Activated naive CD8-positive, alpha-beta T cell (primary cell): ENCODE data around the gene GJA3.

Experiments
- H3K27ac Mint-ChIP-seq: one replicate; pipeline ENCODE4 v1.8.0; 2021; ENCODE audit warnings: mixed read lengths
- H3K27me3 Mint-ChIP-seq: one replicate; pipeline ENCODE4 v1.8.0; 2021; ENCODE audit warnings: mixed read lengths
- H3K36me3 Mint-ChIP-seq: one replicate; pipeline ENCODE4 v1.8.0; 2021; ENCODE audit warnings: mixed read lengths
- H3K4me1 Mint-ChIP-seq: one replicate; pipeline ENCODE4 v1.8.0; 2021; ENCODE audit warnings: low read depth, mixed read lengths
- H3K4me3 Mint-ChIP-seq: one replicate; pipeline ENCODE4 v1.8.0; 2021; ENCODE audit warnings: mild to moderate bottlenecking, mixed read lengths
- H3K9me3 Mint-ChIP-seq: one replicate; pipeline ENCODE4 v1.8.0; 2021; ENCODE audit warnings: low read depth, mixed read lengths

Gene GJA3

GRCh38 chr13:20160306-20161274 is at the start of gene GJA3:
Gene GJA3, minus strand, starts transcription at chr13:20161052. Its CDS starts 17,764 bp downstream, at chr13:20143288.
- Mint-ChIP-seq H3K9me3 (no peaks in the 10 kb centered on the region), H3K36me3 (no peaks in the 10 kb centered on the region), H3K4me1 (peaks cover 23% of the 10 kb centered on the region), H3K4me3 (peak within 1 kb of the TSS; percentile 88), H3K27ac (peak within 1 kb of the TSS; percentile 76), H3K27me3 (no peaks in the 10 kb centered on the region)

GRCh38 chr13:20209948-20210347 is 49.1 kb upstream of the GJA3 start:
- Mint-ChIP-seq H3K36me3 (peaks cover 6% of the 10 kb centered on the region), H3K9me3 (peaks cover 9% of the 10 kb centered on the region), H3K4me3 (no peak overlapping the region), H3K27ac (no peak overlapping the region), H3K4me1 (peaks cover 1% of the 10 kb centered on the region), H3K27me3 (peaks cover 4% of the 10 kb centered on the region)

GRCh38 chr13:20206698-20207235 is 45.9 kb upstream of the GJA3 start:
- H3K9me3 Mint-ChIP-seq: peaks cover 3% of the 10 kb centered on the region
- H3K4me1 Mint-ChIP-seq: peaks cover 1% of the 10 kb centered on the region
- H3K4me3 Mint-ChIP-seq: no peak overlapping the region
- H3K27ac Mint-ChIP-seq: no peak overlapping the region
- peaks cover 6% of the 10 kb centered on the region for H3K27me3 Mint-ChIP-seq
- peaks cover 2% of the 10 kb centered on the region for H3K36me3 Mint-ChIP-seq

- Mint-ChIP-seq H3K4me1 (peaks cover 1% of the 10 kb centered on the region), H3K36me3 (peaks cover 4% of the 10 kb centered on the region), H3K27me3 (peaks cover 6% of the 10 kb centered on the region), H3K27ac (no peak overlapping the region), H3K9me3 (peaks cover 5% of the 10 kb centered on the region), H3K4me3 (no peak overlapping the region)
Measured at GRCh38 chr13:20206065-20206697, 45.3 kb upstream of the GJA3 start.

GRCh38 chr13:20198781-20199180 is 37.9 kb upstream of the GJA3 start:
- peaks cover 6% of the 10 kb centered on the region for H3K36me3 Mint-ChIP-seq
- H3K27ac Mint-ChIP-seq: no peak overlapping the region
- H3K4me1 Mint-ChIP-seq: peaks cover 13% of the 10 kb centered on the region
- H3K4me3 Mint-ChIP-seq: no peak overlapping the region
- H3K27me3 Mint-ChIP-seq: peaks cover 25% of the 10 kb centered on the region
- H3K9me3 Mint-ChIP-seq: peaks cover 5% of the 10 kb centered on the region

DNA sequence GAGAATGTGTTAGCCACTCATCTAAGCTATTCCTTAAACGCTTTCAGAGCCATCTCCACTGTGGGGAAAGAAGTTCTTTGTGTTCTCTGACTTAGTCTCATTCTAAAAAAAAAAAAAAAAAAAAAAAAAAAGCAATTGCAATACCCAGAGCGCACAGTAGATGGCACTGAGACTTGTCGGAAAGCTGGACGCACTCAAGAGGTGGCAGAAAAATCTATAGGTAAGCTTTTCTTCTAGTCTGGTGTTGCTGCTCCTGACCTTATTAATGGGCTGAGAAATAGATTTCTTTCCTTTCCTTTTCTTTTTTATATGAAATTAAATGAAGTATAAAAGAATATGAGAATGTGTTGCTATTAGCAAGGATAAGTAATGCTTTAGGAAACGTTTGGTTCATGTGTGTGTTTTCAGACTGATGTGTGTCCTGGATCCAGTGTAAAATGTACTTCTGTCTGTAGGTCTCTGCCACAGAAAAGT is 36.5 kb upstream of the GJA3 start:
- H3K36me3 Mint-ChIP-seq: peaks cover 4% of the 10 kb centered on the region
- H3K27ac Mint-ChIP-seq: no peak overlapping the region
- peaks cover 24% of the 10 kb centered on the region for H3K27me3 Mint-ChIP-seq
- peaks cover 3% of the 10 kb centered on the region for H3K9me3 Mint-ChIP-seq
- no peak overlapping the region for H3K4me3 Mint-ChIP-seq
- H3K4me1 Mint-ChIP-seq: peaks cover 17% of the 10 kb centered on the region

GRCh38 chr13:20195801-20196200 is 34.9 kb upstream of the GJA3 start:
- Mint-ChIP-seq H3K4me1 (peaks cover 20% of the 10 kb centered on the region), H3K27ac (no peak overlapping the region), H3K36me3 (peaks cover 2% of the 10 kb centered on the region), H3K27me3 (peaks cover 24% of the 10 kb centered on the region), H3K4me3 (no peak overlapping the region), H3K9me3 (no peaks in the 10 kb centered on the region)

DNA sequence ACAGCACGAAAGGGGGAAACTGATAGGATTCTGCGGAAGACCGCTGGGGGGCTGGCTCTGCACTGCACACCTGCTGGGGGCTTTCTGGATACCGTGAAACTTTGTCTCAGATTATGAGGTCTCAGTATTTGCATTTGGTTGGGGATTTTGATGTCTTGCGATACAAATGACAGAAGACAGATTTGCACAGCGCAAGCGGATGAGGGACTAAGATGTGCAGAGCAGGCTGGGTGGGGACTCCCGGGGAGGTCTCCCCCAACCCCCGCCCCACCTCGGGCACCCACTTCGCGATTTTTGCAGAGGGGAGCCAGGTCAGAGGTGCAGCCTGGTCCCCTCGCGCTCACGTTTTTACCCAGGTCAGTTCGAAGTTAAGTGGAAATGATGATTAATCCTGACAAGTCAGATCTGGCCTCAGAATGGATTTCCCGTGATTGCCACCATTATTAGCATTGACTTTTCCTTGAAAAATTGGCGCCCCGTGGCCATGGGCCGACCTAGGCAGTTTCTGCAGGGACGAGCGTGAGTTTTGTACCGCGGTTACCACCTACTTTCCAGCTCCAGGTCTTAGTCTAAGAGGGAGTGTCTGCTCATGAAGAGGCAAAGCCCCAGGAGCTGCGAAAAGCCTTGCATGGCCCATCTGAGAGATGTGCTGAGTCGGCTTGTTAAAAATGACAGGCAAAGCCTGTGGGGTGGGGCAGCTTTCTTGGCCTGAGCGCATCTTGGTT is 33.2 kb upstream of the GJA3 start:
- Mint-ChIP-seq H3K36me3 (no peaks in the 10 kb centered on the region), H3K27me3 (peaks cover 24% of the 10 kb centered on the region), H3K4me3 (peak overlapping the region; percentile 85), H3K4me1 (peaks cover 26% of the 10 kb centered on the region), H3K9me3 (no peaks in the 10 kb centered on the region), H3K27ac (peak overlapping the region; percentile 24)

DNA sequence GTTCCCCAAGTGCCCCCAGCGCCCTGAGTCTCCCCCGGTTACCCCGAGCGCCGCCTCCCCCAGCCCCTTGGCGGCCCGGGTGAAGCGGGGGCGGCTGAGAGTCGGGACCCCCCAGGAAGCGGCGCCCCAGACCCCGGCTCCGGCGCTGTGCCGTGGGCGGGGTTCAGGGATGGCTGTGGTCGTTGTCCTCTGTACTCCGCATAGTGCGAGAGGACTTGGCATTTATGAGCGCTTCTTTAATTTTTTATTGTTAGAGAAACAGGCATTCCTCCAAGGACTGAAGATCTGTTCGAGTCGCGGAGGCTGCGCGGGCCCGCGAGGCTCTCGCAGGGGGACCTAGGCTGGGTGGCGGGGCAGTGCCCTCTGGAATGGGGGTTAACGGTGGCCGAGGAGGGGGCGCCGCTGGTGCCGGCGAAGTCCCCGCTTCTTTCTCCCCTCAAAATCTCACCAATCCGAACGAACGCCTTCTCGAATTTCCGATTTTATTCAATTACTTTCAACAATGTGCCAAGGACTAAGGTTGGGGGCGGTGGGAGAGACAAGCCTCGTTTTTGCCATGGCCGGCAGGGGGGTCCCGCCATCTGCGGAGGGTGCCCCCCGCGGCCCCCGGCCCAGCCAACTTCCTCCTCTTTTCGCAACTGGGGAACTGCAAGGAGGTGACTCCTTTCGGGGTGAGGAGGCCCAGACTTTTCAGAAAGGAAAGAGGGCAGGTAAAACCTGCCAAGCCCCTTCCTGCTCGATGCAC is 32.5 kb upstream of the GJA3 start:
- H3K27ac Mint-ChIP-seq: no peak overlapping the region
- peaks cover 24% of the 10 kb centered on the region for H3K27me3 Mint-ChIP-seq
- peak overlapping the region; percentile 85 for H3K4me3 Mint-ChIP-seq
- H3K36me3 Mint-ChIP-seq: no peaks in the 10 kb centered on the region
- no peaks in the 10 kb centered on the region for H3K9me3 Mint-ChIP-seq
- peaks cover 26% of the 10 kb centered on the region for H3K4me1 Mint-ChIP-seq

- no peak within 1 kb of the TSS for H3K27ac Mint-ChIP-seq
- H3K4me1 Mint-ChIP-seq: peaks cover 26% of the 10 kb centered on the region
- no peaks in the 10 kb centered on the region for H3K9me3 Mint-ChIP-seq
- peaks cover 24% of the 10 kb centered on the region for H3K27me3 Mint-ChIP-seq
- no peaks in the 10 kb centered on the region for H3K36me3 Mint-ChIP-seq
- peak within 1 kb of the TSS; percentile 85 for H3K4me3 Mint-ChIP-seq
Measured at GRCh38 chr13:20192836-20193161, 31.9 kb upstream of the GJA3 start, which contains the start of gene GJB2. Gene GJB2, minus strand, starts transcription at chr13:20192938. Its CDS starts 3,357 bp downstream, at chr13:20189581.

GRCh38 chr13:20192158-20192835 is 31.4 kb upstream of the GJA3 start:
- Mint-ChIP-seq H3K4me1 (peaks cover 26% of the 10 kb centered on the region), H3K36me3 (no peaks in the 10 kb centered on the region), H3K27me3 (peaks cover 24% of the 10 kb centered on the region), H3K27ac (no peak overlapping the region), H3K9me3 (no peaks in the 10 kb centered on the region), H3K4me3 (peak overlapping the region; percentile 63)

- H3K36me3 Mint-ChIP-seq: no peaks in the 10 kb centered on the region
- no peaks in the 10 kb centered on the region for H3K9me3 Mint-ChIP-seq
- H3K4me1 Mint-ChIP-seq: peaks cover 26% of the 10 kb centered on the region
- H3K4me3 Mint-ChIP-seq: peak overlapping the region; percentile 63
- H3K27me3 Mint-ChIP-seq: peaks cover 20% of the 10 kb centered on the region
- no peak overlapping the region for H3K27ac Mint-ChIP-seq
Measured at GRCh38 chr13:20191311-20192157, 30.7 kb upstream of the GJA3 start.
